ENCODE data around the gene SDCCAG8. TPM values are rescaled to one million over a fixed set of nuclear protein-coding genes. Genes with fewer than 3 reads are reported as not detected.

SDCCAG8 gene
- total RNA-seq, 1 experiment from 2014 or later: 194 TPM

DNA sequence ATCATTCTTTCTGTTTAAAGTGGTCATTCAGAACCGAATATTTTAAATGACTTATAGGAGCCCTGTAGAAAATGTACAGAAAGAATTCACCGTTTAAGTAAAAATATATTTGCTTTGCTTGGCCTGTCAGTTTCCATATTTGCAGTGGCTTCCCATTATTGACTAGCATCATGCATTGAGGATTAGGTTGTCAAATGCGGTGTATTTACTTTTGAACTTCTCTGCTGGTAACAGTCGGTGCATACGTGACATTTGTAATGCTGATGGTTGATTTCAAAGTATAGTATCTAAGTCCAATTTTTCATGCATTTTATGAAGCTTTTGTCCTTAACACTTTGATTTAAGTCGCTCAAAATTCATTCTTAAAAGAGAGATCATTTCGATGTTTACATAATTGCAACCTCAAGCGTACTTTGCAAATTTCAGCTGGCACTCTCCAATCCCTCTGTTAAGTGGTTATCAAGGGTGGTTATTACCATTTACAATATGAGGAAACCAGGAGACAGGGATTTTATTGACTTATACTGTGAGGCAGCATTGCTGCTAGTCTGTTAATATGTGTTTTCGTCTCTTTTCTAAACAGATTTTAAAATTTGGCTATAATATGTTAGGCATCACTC is 201.6 kb downstream of the SDCCAG8 start:
- no peak overlapping the region for H3K4me2 ChIP-seq (ENCODE audit: low read length)
- H3K27ac ChIP-seq (ENCODE audit: low read length): no peak overlapping the region
- H2AFZ ChIP-seq (ENCODE audit: low read length): no peak overlapping the region
- H3K4me3 ChIP-seq (ENCODE audit: low read length): no peak overlapping the region
- no peak overlapping the region for H3K9ac ChIP-seq (ENCODE audit: low read length)
- no peaks in the 10 kb centered on the region for H3K27me3 ChIP-seq (ENCODE audit: low read length)
- no peaks in the 10 kb centered on the region for H4K20me1 ChIP-seq (ENCODE audit: low read length)
- no peaks in the 10 kb centered on the region for H3F3A ChIP-seq (ENCODE audit: low read length, unreplicated experiment)
- H3K9me3 ChIP-seq (ENCODE audit: low read length): no peaks in the 10 kb centered on the region
- BruUV-seq (replicated peaks): no TSS peak
- CTCF ChIA-PET: no interaction called here
- intact Hi-C loops (cut with micrococcal nuclease): no loop called here
- DNase-seq (no peak), ATAC-seq (no peak)
- no peaks in the 10 kb centered on the region for H3K79me2 ChIP-seq (ENCODE audit: low read length)
- no peaks in the 10 kb centered on the region for H3K9me2 ChIP-seq (replicated peaks; ENCODE audit: low read length)
- POLR2A ChIA-PET (ENCODE audit: unreplicated experiment): no interaction called here
- H3K36me3 ChIP-seq (ENCODE audit: low read depth, low read length): no peaks in the 10 kb centered on the region
- TF ChIP-seq EZH2 (IDR thresholded peaks at IDR 0.05; ENCODE audit: low read length, unreplicated experiment) (no peak), EZH2phosphoT487 (IDR thresholded peaks at IDR 0.05; ENCODE audit: borderline replicate concordance, low read length) (no peak)
- TF ChIP-seq, protein P1, sequence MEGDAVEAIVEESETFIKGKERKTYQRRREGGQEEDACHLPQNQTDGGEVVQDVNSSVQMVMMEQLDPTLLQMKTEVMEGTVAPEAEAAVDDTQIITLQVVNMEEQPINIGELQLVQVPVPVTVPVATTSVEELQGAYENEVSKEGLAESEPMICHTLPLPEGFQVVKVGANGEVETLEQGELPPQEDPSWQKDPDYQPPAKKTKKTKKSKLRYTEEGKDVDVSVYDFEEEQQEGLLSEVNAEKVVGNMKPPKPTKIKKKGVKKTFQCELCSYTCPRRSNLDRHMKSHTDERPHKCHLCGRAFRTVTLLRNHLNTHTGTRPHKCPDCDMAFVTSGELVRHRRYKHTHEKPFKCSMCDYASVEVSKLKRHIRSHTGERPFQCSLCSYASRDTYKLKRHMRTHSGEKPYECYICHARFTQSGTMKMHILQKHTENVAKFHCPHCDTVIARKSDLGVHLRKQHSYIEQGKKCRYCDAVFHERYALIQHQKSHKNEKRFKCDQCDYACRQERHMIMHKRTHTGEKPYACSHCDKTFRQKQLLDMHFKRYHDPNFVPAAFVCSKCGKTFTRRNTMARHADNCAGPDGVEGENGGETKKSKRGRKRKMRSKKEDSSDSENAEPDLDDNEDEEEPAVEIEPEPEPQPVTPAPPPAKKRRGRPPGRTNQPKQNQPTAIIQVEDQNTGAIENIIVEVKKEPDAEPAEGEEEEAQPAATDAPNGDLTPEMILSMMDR (conservative IDR thresholded peaks at IDR 0.05; ENCODE audit: low read depth, low read length): no peak
- no peaks in the 10 kb centered on the region for H3K4me1 ChIP-seq (ENCODE audit: insufficient read depth, low read length)

DNA sequence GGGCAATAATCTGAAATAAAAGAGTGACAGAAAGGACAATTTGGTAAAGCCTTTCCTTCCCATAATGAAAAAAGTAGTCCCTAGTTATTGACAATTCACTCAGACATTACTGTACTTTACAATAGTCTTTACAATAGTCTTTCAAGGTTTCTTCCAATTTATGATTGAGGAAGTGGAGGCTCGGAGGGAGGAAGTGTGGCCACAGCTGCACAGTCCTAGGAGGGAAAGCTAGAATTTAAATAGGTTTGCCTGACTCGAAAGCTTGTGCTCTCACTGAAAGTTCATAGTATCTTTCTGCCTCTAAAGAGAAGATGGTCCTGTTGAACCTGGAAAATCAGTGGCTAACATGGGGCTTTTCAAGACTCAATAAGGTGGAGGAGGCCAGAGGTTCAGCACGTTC is 203.2 kb downstream of the SDCCAG8 start:
- Histone ChIP-seq H3K4me1 (ENCODE audit: insufficient read depth, low read length) (no peaks in the 10 kb centered on the region), H3K79me2 (ENCODE audit: low read length) (no peaks in the 10 kb centered on the region), H3K4me3 (ENCODE audit: low read length) (no peak overlapping the region), H2AFZ (ENCODE audit: low read length) (no peak overlapping the region), H4K20me1 (ENCODE audit: low read length) (no peaks in the 10 kb centered on the region), H3K9me2 (replicated peaks; ENCODE audit: low read length) (no peaks in the 10 kb centered on the region), H3K9ac (ENCODE audit: low read length) (no peak overlapping the region), H3K27ac (ENCODE audit: low read length) (no peak overlapping the region), H3K9me3 (ENCODE audit: low read length) (no peaks in the 10 kb centered on the region), H3K27me3 (ENCODE audit: low read length) (no peaks in the 10 kb centered on the region), H3K36me3 (ENCODE audit: low read depth, low read length) (no peaks in the 10 kb centered on the region), H3K4me2 (ENCODE audit: low read length) (no peak overlapping the region), H3F3A (ENCODE audit: low read length, unreplicated experiment) (no peaks in the 10 kb centered on the region)
- no TSS peak for BruUV-seq (replicated peaks)
- ChIA-PET CTCF (no interaction called here), POLR2A (ENCODE audit: unreplicated experiment) (no interaction called here)
- intact Hi-C loops (cut with micrococcal nuclease): no loop called here
- no peak for TF ChIP-seq EZH2 (IDR thresholded peaks at IDR 0.05; ENCODE audit: low read length, unreplicated experiment)
- no peak for TF ChIP-seq EZH2phosphoT487 (IDR thresholded peaks at IDR 0.05; ENCODE audit: borderline replicate concordance, low read length)
- TF ChIP-seq, protein P1 (conservative IDR thresholded peaks at IDR 0.05; ENCODE audit: low read depth, low read length): no peak
- ATAC-seq (no peak), DNase-seq (no peak)

DNA sequence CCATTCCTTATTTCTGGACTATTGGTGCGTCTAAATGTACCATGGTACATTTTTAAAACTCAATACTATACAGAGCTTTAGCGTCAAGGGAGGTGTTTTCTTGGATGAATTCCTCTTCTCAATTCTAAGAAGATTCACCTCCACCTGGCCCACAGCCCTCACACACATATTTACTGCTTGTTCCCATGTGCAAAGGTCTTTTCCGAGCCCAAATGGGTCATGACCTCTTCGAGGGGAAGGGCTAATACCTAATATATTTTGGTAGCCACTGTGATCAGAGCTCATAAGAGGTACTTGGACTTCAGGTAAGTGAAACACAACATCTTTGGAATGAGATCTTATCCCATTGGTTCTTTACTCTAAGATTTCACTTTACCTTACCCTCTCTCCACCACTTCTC is 205.9 kb downstream of the SDCCAG8 start:
- Histone ChIP-seq H3K9me3 (ENCODE audit: low read length) (no peaks in the 10 kb centered on the region), H4K20me1 (ENCODE audit: low read length) (no peaks in the 10 kb centered on the region), H3K9ac (ENCODE audit: low read length) (no peak overlapping the region), H3K4me1 (ENCODE audit: insufficient read depth, low read length) (no peaks in the 10 kb centered on the region), H2AFZ (ENCODE audit: low read length) (no peak overlapping the region), H3K27me3 (ENCODE audit: low read length) (no peaks in the 10 kb centered on the region), H3K27ac (ENCODE audit: low read length) (no peak overlapping the region), H3K4me3 (ENCODE audit: low read length) (no peak overlapping the region), H3K36me3 (ENCODE audit: low read depth, low read length) (no peaks in the 10 kb centered on the region), H3K4me2 (ENCODE audit: low read length) (no peak overlapping the region), H3K9me2 (replicated peaks; ENCODE audit: low read length) (no peaks in the 10 kb centered on the region), H3K79me2 (ENCODE audit: low read length) (no peaks in the 10 kb centered on the region), H3F3A (ENCODE audit: low read length, unreplicated experiment) (no peaks in the 10 kb centered on the region)
- DNase-seq (no peak), ATAC-seq (no peak)
- intact Hi-C loops (cut with micrococcal nuclease): no loop called here
- CTCF ChIA-PET: no interaction called here
- BruUV-seq (replicated peaks): no TSS peak
- POLR2A ChIA-PET (ENCODE audit: unreplicated experiment): no interaction called here
- TF ChIP-seq EZH2 (IDR thresholded peaks at IDR 0.05; ENCODE audit: low read length, unreplicated experiment): no peak
- no peak for TF ChIP-seq EZH2phosphoT487 (IDR thresholded peaks at IDR 0.05; ENCODE audit: borderline replicate concordance, low read length)
- TF ChIP-seq, protein P1 (conservative IDR thresholded peaks at IDR 0.05; ENCODE audit: low read depth, low read length): no peak
